ENCODE results near the gene CCNK.

Gene CCNK

DNA sequence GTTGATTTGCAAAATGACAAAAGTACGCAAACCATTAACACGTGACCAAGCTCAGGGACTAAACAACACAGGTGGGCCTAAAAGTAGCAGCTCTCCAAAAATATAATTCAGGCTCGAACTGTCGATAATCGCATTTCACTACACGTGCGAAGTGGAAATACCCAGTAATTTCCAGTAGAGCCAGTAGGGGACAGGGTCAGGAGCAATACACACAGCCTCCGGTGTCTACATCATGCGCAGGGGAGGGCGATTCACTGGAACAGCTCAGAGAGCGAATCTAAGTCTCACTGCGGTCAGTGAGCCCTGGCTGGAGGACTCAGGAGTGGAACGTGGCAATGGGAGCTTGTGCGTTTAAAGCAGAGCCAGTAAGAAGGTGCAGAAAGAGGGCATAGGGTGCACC, 40.9 kb upstream of the CCNK start:
- TF ChIP-seq, protein P1, sequence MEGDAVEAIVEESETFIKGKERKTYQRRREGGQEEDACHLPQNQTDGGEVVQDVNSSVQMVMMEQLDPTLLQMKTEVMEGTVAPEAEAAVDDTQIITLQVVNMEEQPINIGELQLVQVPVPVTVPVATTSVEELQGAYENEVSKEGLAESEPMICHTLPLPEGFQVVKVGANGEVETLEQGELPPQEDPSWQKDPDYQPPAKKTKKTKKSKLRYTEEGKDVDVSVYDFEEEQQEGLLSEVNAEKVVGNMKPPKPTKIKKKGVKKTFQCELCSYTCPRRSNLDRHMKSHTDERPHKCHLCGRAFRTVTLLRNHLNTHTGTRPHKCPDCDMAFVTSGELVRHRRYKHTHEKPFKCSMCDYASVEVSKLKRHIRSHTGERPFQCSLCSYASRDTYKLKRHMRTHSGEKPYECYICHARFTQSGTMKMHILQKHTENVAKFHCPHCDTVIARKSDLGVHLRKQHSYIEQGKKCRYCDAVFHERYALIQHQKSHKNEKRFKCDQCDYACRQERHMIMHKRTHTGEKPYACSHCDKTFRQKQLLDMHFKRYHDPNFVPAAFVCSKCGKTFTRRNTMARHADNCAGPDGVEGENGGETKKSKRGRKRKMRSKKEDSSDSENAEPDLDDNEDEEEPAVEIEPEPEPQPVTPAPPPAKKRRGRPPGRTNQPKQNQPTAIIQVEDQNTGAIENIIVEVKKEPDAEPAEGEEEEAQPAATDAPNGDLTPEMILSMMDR (IDR thresholded peaks at IDR 0.05; ENCODE audit: control extremely low read depth, extremely low read depth, low read depth, missing control alignments), result no peak
- ChIA-PET CTCF (interaction anchor here (1.1 to 2.5 kb wide), 3 partner anchors 10 to 26 kb away, joined by 3 to 9 read pairs (median 6); no protein-coding TSS in a partner anchor), POLR2A (no interaction called here)
- no peak for DNase-seq (ENCODE audit: extremely low spot score)

DNA sequence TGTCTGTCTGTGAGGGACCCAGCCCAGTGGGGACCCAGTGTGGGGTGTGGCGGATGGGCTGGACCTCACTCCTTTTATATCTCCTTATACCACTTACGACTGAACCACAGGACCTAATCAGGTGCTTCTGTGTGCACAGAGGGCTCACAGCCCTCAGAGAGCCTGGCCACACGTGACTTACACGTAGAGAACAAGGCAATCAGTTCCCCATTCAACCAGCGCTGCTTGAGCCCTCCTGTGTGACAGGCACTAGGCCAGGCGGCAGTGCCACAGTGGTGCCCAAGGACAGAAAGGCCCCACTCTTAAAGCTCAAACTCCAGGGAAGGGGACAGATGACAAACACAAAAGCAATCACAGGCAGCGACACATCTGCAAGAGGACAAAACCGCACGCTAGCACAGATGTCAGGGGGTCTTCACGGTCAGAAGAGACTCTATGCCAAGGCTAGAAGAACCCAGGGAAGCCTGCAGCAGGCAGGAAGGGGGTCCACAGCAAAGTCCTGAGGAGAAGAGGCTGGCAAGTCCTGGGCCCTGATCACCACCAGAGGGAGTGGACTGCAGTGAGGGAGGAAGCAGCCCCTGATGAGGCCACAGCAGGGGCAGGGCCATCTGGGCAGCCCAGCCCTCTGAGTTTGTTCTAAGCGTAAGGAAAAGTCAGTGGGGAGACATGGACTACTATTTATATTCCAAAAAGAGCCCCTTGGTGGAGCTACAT, 39.9 kb upstream of the CCNK start:
- ChIA-PET POLR2A (no interaction called here), CTCF (interaction anchor here (1.8 to 2.5 kb wide), 2 partner anchors 9 to 14 kb away, joined by 6 to 9 read pairs; no protein-coding TSS in a partner anchor)
- TF ChIP-seq, protein P1 (IDR thresholded peaks at IDR 0.05; ENCODE audit: control extremely low read depth, extremely low read depth, low read depth, missing control alignments), result no peak
- no peak for DNase-seq (ENCODE audit: extremely low spot score)

DNA sequence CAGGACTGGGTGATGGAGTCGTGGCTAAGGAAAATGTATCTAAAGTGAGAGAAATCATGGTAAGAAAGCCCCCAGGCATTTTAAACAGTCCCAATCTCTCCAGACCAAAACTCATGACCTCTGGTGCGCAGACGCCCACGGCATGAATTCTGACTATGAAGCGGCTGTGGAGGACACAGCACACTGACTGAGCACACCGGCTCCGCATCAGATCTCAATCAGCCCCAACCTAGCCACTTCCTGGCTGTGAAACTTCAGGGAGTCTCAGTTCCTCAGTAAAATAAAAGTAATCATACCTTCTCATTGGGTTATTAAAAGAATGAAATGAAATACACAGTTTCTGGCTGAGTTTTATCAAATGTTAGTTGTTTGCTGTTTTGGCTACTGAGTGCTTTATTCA, 39.3 kb upstream of the CCNK start:
- POLR2A ChIA-PET, result no interaction called here
- CTCF ChIA-PET, result no interaction called here
- TF ChIP-seq, protein P1 (IDR thresholded peaks at IDR 0.05; ENCODE audit: control extremely low read depth, extremely low read depth, low read depth, missing control alignments), result no peak
- no peak for DNase-seq (ENCODE audit: extremely low spot score)

DNA sequence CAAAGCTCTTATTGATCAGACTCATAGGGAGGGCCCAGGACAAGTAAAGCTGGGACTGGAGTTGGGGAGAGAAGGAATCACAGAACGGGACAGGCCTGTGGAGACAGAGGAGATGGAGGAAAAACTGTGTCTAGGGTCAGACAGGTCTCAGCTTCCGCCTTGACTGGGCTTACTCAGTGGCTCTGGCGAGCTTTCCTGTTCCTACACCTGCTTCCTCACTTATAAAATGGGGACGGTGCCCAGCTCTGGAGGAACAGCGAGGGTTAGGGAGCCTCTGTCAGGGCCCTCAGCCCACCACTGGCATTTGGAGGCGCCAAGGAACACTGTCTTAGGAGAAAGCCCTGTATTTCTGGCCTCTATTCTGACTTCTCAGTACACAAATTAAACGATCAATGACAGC, 35.3 kb upstream of the CCNK start:
- DNase-seq (ENCODE audit: extremely low spot score), result no peak
- POLR2A ChIA-PET, result no interaction called here
- TF ChIP-seq, protein P1 (IDR thresholded peaks at IDR 0.05; ENCODE audit: control extremely low read depth, extremely low read depth, low read depth, missing control alignments), result no peak
- CTCF ChIA-PET, result interaction anchor here (1.5 to 1.6 kb wide), 3 partner anchors 8 to 29 kb away, joined by 3 to 7 read pairs (median 4); no protein-coding TSS in a partner anchor

DNA sequence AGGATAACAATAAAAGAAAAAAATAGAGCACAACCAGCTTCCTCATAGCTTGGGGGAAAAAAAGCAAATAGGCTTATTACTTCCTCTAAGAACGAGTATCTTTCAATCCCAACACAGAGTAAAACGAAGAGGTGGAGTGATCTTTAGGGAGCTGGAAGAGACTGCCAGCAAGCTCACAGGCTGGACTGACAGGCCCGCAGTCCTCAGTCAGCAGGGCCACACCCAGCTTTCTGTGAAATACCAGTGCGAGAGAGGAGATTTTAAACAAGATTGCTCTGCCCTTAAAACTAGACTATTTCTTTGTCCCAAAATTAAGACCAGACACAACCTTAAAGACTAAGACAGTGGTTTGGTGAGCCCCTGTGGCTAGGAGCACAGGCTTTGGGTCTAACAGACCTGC, 33.5 kb upstream of the CCNK start:
- ChIA-PET CTCF (interaction anchor here (1.5 kb wide), 1 partner anchor 13 kb away, joined by 4 read pairs; no protein-coding TSS in a partner anchor), POLR2A (no interaction called here)
- TF ChIP-seq, protein P1 (IDR thresholded peaks at IDR 0.05; ENCODE audit: control extremely low read depth, extremely low read depth, low read depth, missing control alignments), result no peak
- DNase-seq (ENCODE audit: extremely low spot score), result no peak

DNA sequence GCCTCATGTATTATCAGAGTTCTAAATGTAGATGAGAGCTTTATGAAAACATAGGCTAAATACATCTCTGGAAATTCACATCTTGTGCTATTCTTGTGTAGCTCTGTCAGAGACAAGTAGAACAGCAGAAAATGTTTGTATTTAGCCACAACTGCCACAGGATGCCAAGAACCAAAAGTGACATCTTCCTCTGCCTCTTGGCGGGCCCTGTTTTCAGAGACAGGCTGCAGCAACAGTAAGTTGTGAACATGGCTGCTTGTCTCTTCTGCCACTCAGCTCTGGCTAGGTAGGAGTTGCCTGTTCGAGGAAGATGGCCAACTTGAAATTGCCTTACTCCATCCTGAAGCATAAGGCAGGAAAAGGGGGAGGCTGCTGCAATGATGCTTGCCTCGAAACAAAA, 30.9 kb upstream of the CCNK start:
- ChIA-PET POLR2A (interaction anchor here (0.6 kb wide), 1 partner anchor 17 kb away, joined by 4 read pairs; no protein-coding TSS in a partner anchor), CTCF (interaction anchor here (1.0 to 3.4 kb wide), 5 partner anchors 10 to 178 kb away, joined by 3 to 9 read pairs (median 5); no protein-coding TSS in a partner anchor)
- DNase-seq (ENCODE audit: extremely low spot score), result no peak
- TF ChIP-seq, protein P1 (IDR thresholded peaks at IDR 0.05; ENCODE audit: control extremely low read depth, extremely low read depth, low read depth, missing control alignments), result no peak
